HS-27A (cell line): ENCODE results near the gene PRRX1.

ENCODE experiments used
- DNase-seq: peaks from one replicate; pipeline ENCODE4 v3.0.0-alpha.2; 2012; ENCODE audit warnings: low read depth, missing footprints

Gene PRRX1

GRCh38 chr1:170720661-170721060 lies 56.7 kb downstream of the PRRX1 start:
- no peak for DNase-seq

- no peak for DNase-seq
Measured at GRCh38 chr1:170721621-170722020, 57.7 kb downstream of the PRRX1 start.

GRCh38 chr1:170723518-170723917 lies 59.6 kb downstream of the PRRX1 start:
- no peak for DNase-seq

- no peak for DNase-seq
Measured at GRCh38 chr1:170725326-170725725, 61.4 kb downstream of the PRRX1 start.

GRCh38 chr1:170727963-170728362 lies 64.0 kb downstream of the PRRX1 start:
- DNase-seq, result no peak

- DNase-seq, result no peak
Measured at GRCh38 chr1:170729225-170730002, 65.5 kb downstream of the PRRX1 start.

GRCh38 chr1:170730014-170730413 lies 66.1 kb downstream of the PRRX1 start:
- no peak for DNase-seq

GRCh38 chr1:170730438-170730837 lies 66.5 kb downstream of the PRRX1 start:
- no peak for DNase-seq

- no peak for DNase-seq
Measured at GRCh38 chr1:170731566-170732251, 67.8 kb downstream of the PRRX1 start.

- DNase-seq, result no peak
Measured at GRCh38 chr1:170732252-170732588, 68.3 kb downstream of the PRRX1 start.

GRCh38 chr1:170734412-170735175 lies 70.7 kb downstream of the PRRX1 start:
- DNase-seq, result no peak

GRCh38 chr1:170735366-170736263 lies 71.7 kb downstream of the PRRX1 start:
- no peak for DNase-seq

GRCh38 chr1:170739803-170740202 lies 75.9 kb downstream of the PRRX1 start:
- no peak for DNase-seq

GRCh38 chr1:170741678-170742077 lies 77.7 kb downstream of the PRRX1 start:
- DNase-seq, result no peak

- no peak for DNase-seq
Measured at GRCh38 chr1:170742600-170742999, 78.7 kb downstream of the PRRX1 start.

GRCh38 chr1:170743083-170743482 lies 79.2 kb downstream of the PRRX1 start:
- no peak for DNase-seq

GRCh38 chr1:170749549-170749948 lies 85.6 kb downstream of the PRRX1 start:
- DNase-seq, result no peak

- DNase-seq, result no peak
Measured at GRCh38 chr1:170749959-170750358, 86.0 kb downstream of the PRRX1 start.

GRCh38 chr1:170755795-170756194 lies 91.9 kb downstream of the PRRX1 start:
- DNase-seq, result no peak

- no peak for DNase-seq
Measured at GRCh38 chr1:170758992-170759391, 95.1 kb downstream of the PRRX1 start.

GRCh38 chr1:170765279-170765678 lies 101.3 kb downstream of the PRRX1 start:
- no peak for DNase-seq
